ENCODE results near the gene ANKS3. TPM values are rescaled to one million over a fixed set of nuclear protein-coding genes. Genes with fewer than 3 reads are reported as not detected.

The ANKS3 gene
- total RNA-seq, 4 donors from 2014 or later, result 29.3 to 58.8 (median 51.8) TPM

DNA sequence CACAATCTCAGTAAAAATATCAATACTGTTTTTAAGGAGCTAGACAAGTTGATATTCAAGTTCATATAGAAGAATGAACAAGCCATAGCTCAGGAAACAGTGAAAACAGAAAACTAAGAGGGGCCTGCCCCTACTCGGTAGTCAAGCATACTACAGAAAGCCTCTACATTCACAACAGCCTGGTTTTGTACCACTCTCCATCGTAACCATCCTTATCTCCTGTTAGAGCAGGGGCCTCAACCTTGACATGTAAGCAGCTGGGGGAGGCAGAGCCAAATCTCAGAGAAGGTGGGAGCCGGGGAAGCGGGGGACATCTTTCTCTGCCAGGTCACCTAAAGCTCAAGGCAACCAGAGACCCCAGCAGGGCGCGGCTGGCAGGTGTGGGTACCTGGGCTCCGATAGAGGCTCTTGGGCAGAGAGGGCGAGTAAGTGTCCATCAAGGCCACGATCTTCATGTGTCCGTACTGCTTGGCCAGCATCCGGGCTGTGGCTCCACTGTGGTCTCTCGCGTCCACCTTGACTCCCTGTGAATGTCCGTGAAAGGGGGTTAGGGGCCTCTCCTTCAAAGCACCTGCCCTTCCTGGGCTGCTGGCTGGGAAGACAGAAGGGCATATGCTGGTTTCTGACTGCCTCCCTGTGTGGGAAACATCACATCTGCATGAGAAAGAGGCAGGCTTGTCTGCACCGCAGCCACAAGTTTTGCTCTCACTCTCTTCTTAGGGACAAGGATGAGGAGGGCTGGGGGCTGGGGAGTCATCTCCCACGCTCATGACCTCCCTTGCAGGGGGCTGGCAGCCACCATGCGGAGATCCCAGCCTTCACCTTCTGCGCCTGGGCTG, 20.2 kb downstream of the ANKS3 start:
- Histone ChIP-seq H3K27ac (no peak overlapping the region), H3K4me3 (no peak overlapping the region), H3K27me3 (no peaks in the 10 kb centered on the region), H3K4me1 (no peaks in the 10 kb centered on the region), H3K36me3 (peaks cover 0 to 82% (median 0%) of the 10 kb centered on the region in 3 donors), H3K9me3 (no peaks in the 10 kb centered on the region)
- no peak for DNase-seq (ENCODE audit: low spot score in 2 of 2)
- TF ChIP-seq EP300 (IDR thresholded peaks at IDR 0.05) (no peak), POLR2A (IDR thresholded peaks at IDR 0.05) (no peak)
- TF ChIP-seq, protein P1, sequence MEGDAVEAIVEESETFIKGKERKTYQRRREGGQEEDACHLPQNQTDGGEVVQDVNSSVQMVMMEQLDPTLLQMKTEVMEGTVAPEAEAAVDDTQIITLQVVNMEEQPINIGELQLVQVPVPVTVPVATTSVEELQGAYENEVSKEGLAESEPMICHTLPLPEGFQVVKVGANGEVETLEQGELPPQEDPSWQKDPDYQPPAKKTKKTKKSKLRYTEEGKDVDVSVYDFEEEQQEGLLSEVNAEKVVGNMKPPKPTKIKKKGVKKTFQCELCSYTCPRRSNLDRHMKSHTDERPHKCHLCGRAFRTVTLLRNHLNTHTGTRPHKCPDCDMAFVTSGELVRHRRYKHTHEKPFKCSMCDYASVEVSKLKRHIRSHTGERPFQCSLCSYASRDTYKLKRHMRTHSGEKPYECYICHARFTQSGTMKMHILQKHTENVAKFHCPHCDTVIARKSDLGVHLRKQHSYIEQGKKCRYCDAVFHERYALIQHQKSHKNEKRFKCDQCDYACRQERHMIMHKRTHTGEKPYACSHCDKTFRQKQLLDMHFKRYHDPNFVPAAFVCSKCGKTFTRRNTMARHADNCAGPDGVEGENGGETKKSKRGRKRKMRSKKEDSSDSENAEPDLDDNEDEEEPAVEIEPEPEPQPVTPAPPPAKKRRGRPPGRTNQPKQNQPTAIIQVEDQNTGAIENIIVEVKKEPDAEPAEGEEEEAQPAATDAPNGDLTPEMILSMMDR (IDR thresholded peaks at IDR 0.05), result no peak
- 80 to 93% methylated on average over 16 to 18 of the region's 18 CpGs for WGBS, 2 donors

DNA sequence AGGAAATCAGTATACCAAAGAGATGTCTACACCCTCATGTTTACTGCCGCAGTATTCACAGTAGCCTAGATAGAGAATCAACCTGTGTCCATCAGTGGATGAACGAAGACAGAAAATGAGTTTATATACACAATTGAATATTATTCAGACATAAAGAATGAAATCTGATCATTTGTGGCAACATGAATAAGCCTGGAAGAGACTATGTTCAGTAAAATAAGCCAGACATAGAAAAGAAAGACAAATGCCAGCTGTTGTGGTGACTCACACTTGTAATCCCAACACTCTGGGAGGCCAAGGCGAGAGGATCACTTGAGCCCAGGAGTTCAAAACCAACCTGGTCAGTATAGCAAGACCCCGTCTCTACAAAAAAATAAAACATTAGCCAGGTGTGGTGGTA, 24.6 kb downstream of the ANKS3 start:
- H3K36me3 ChIP-seq, result peaks cover 0 to 77% (median 5%) of the 10 kb centered on the region in 3 donors

DNA sequence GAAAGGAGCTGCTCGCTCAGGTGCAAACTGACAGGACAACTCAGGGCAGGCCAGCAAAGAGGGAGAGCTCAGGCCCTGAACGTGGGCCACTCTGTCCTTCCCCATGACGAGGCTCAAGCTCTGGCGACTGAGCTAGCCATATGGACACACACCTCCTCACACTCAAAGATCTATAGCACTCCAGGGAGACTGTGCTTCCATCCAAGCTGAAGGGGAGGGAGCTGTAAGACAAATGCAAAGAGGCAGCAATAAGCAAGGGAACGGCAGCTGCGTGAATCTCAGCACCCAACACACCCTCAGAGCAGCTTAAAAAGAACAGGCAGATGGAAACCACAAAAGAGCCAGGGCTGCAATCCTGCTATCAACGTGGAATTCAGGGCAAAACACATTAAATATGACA, 27.2 kb downstream of the ANKS3 start:
- H3K27ac ChIP-seq, result no peak overlapping the region
- no peak for TF ChIP-seq POLR2A (IDR thresholded peaks at IDR 0.05)
- TF ChIP-seq, protein P1 (IDR thresholded peaks at IDR 0.05), result no peak

More for the DNA sequence above, 24.6 kb downstream of the ANKS3 start:
- Histone ChIP-seq H3K27ac (no peak overlapping the region), H3K4me1 (no peaks in the 10 kb centered on the region), H3K4me3 (no peak overlapping the region), H3K9me3 (no peaks in the 10 kb centered on the region), H3K27me3 (no peaks in the 10 kb centered on the region)
- TF ChIP-seq EP300 (IDR thresholded peaks at IDR 0.05), result no peak
- TF ChIP-seq, protein P1 (IDR thresholded peaks at IDR 0.05), result no peak
- TF ChIP-seq POLR2A (IDR thresholded peaks at IDR 0.05), result no peak
- WGBS, 2 donors, result 93 to 98% methylated on average over 4 of the region's 4 CpGs
- DNase-seq (ENCODE audit: low spot score in 2 of 2), result no peak

DNA sequence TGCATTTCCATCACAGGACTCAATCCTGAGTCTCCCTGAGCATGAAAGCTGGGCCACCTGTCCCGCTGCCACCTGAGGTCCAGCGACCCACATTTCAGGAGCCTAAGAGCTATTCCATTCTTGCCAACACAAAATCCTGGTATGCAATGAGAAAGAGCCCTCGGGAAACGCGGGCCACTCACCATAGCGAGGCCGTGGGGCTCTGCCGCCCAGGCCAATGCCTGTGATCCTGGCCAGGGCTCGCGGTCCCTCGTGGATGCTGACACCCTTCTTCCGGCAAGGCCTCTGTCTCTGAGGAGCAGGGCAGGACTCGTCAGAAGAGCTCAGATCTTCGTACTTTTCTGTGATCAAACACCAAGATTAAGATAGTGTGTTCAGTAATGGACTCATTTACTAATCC, 29.2 kb downstream of the ANKS3 start:
- no peak for TF ChIP-seq POLR2A (IDR thresholded peaks at IDR 0.05)
- peaks cover 2 to 86% (median 5%) of the 10 kb centered on the region in 3 donors for H3K36me3 ChIP-seq
- H3K27me3 ChIP-seq, result no peaks in the 10 kb centered on the region
- no peak overlapping the region for H3K27ac ChIP-seq
- H3K9me3 ChIP-seq, result no peaks in the 10 kb centered on the region
- H3K4me3 ChIP-seq, result no peak overlapping the region
- no peaks in the 10 kb centered on the region for H3K4me1 ChIP-seq
- no peak for DNase-seq (ENCODE audit: low spot score in 2 of 2)
- WGBS, 2 donors, result 93 to 95% methylated on average over 14 of the region's 14 CpGs

More for the DNA sequence above, 27.2 kb downstream of the ANKS3 start:
- no peaks in the 10 kb centered on the region for H3K9me3 ChIP-seq
- H3K4me3 ChIP-seq, result no peak overlapping the region
- no peak for DNase-seq (ENCODE audit: low spot score in 2 of 2)
- no peaks in the 10 kb centered on the region for H3K27me3 ChIP-seq
- no peaks in the 10 kb centered on the region for H3K4me1 ChIP-seq
- 65 to 85% methylated on average over 7 of the region's 7 CpGs for WGBS, 2 donors
- peaks cover 0 to 78% (median 5%) of the 10 kb centered on the region in 3 donors for H3K36me3 ChIP-seq

- Histone ChIP-seq H3K27me3 (no peaks in the 10 kb centered on the region), H3K4me1 (no peaks in the 10 kb centered on the region), H3K4me3 (no peak overlapping the region), H3K9me3 (no peaks in the 10 kb centered on the region), H3K27ac (no peak overlapping the region), H3K36me3 (peaks cover 2 to 86% (median 5%) of the 10 kb centered on the region in 3 donors)
- DNase-seq (ENCODE audit: low spot score in 2 of 2), result no peak
- WGBS, 2 donors, result 78 to 86% methylated on average over 8 of the region's 8 CpGs
- no peak for TF ChIP-seq EP300 (IDR thresholded peaks at IDR 0.05)
Observed at GRCh38 chr16:4704491-4704890, 29.6 kb downstream of the ANKS3 start.

DNA sequence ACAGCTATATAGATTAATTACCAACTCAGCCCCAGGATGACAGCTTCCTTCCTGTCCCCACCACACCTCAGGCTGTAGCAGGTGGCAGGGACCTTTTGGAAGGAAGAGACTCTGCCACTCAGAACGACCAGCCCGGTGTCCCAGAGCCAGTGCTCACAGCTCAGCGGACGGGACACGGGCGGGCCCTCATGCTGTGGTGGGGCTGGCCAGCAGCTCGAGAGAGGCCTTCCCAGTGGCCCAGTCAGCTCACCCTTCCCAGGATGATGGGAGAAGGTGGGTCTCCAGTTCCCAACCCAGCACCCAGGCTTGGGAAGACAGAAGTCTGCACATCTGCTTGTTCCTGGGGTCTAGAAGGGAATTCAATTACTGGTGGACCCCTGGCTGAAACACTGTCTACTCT, 30.2 kb downstream of the ANKS3 start:
- TF ChIP-seq EP300 (IDR thresholded peaks at IDR 0.05) (no peak), POLR2A (IDR thresholded peaks at IDR 0.05) (no peak)
- TF ChIP-seq, protein P1 (IDR thresholded peaks at IDR 0.05), result no peak
- Histone ChIP-seq H3K27ac (no peak overlapping the region), H3K4me3 (no peak overlapping the region), H3K4me1 (no peaks in the 10 kb centered on the region), H3K27me3 (no peaks in the 10 kb centered on the region), H3K36me3 (peaks cover 2 to 86% (median 8%) of the 10 kb centered on the region in 3 donors), H3K9me3 (no peaks in the 10 kb centered on the region)
- 88 to 96% methylated on average over 6 of the region's 7 CpGs for WGBS, 2 donors
- no peak for DNase-seq (ENCODE audit: low spot score in 2 of 2)
